ENCODE results near the gene RPLP1. TPM values are rescaled to one million over a fixed set of nuclear protein-coding genes. Genes with fewer than 3 reads are reported as not detected.

Gene RPLP1
- total RNA-seq, 1 donor from 2014 or later = 1,296 TPM

DNA sequence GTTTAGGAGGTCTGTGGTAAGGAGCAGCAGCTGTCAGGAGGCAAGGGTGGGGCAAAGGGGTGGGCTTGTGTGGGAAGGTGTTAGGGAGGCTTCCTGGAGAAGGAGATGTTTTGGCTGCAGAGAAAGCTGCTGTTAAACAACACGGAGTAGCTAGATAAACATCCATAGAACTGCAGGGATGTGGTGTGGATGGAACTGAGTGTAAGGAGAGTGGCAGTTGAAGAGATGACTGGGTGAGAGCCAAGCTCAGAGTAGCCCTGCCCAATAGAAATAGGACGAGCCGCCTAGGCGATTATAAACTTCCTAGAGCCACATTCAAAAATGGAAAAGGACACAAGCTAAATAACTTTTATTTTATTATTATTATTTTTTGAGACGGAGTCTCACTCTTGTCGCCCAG lies 19.9 kb downstream of the RPLP1 start:
- no peaks in the 10 kb centered on the region for H3K27me3 Mint-ChIP-seq (ENCODE audit: low read depth)
- TF ChIP-seq, protein P1, sequence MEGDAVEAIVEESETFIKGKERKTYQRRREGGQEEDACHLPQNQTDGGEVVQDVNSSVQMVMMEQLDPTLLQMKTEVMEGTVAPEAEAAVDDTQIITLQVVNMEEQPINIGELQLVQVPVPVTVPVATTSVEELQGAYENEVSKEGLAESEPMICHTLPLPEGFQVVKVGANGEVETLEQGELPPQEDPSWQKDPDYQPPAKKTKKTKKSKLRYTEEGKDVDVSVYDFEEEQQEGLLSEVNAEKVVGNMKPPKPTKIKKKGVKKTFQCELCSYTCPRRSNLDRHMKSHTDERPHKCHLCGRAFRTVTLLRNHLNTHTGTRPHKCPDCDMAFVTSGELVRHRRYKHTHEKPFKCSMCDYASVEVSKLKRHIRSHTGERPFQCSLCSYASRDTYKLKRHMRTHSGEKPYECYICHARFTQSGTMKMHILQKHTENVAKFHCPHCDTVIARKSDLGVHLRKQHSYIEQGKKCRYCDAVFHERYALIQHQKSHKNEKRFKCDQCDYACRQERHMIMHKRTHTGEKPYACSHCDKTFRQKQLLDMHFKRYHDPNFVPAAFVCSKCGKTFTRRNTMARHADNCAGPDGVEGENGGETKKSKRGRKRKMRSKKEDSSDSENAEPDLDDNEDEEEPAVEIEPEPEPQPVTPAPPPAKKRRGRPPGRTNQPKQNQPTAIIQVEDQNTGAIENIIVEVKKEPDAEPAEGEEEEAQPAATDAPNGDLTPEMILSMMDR (IDR thresholded peaks at IDR 0.05; ENCODE audit: unreplicated experiment) = no peak
- H3K9me3 Mint-ChIP-seq = no peaks in the 10 kb centered on the region
- H3K36me3 Mint-ChIP-seq = no peaks in the 10 kb centered on the region
- no peak overlapping the region for H3K4me3 Mint-ChIP-seq
- H3K27ac Mint-ChIP-seq = no peak overlapping the region
- no peak for DNase-seq (ENCODE audit: low spot score in 2 of 2, unreplicated experiment in 2 of 2)
- H3K4me1 Mint-ChIP-seq = peaks cover 20% of the 10 kb centered on the region

DNA sequence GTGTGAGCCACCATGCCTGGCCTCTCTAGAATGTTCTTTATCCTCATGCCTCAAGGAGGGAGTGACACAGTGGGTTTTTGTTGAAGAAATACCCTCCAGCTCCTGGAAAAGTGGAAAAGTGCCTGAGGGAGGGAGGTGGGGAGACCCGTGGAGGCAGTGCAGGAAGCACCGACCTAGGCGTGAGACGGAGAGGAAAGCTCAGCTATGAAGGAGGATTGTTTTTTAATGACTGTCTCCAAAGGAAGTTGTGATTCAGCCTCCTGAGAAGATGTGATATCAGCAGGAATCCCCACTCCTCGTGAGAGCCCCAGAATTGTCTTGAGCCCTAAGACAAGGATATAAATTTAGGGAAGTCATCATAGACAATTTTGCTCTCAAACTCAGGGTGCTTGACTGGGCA lies 21.7 kb downstream of the RPLP1 start:
- Mint-ChIP-seq H3K9me3 (no peaks in the 10 kb centered on the region), H3K27me3 (ENCODE audit: low read depth) (no peaks in the 10 kb centered on the region), H3K36me3 (no peaks in the 10 kb centered on the region), H3K4me1 (peaks cover 7% of the 10 kb centered on the region), H3K4me3 (no peak overlapping the region), H3K27ac (no peak overlapping the region)
- TF ChIP-seq, protein P1 (IDR thresholded peaks at IDR 0.05; ENCODE audit: unreplicated experiment) = no peak
- DNase-seq (ENCODE audit: low spot score in 2 of 2, unreplicated experiment in 2 of 2) = no peak

DNA sequence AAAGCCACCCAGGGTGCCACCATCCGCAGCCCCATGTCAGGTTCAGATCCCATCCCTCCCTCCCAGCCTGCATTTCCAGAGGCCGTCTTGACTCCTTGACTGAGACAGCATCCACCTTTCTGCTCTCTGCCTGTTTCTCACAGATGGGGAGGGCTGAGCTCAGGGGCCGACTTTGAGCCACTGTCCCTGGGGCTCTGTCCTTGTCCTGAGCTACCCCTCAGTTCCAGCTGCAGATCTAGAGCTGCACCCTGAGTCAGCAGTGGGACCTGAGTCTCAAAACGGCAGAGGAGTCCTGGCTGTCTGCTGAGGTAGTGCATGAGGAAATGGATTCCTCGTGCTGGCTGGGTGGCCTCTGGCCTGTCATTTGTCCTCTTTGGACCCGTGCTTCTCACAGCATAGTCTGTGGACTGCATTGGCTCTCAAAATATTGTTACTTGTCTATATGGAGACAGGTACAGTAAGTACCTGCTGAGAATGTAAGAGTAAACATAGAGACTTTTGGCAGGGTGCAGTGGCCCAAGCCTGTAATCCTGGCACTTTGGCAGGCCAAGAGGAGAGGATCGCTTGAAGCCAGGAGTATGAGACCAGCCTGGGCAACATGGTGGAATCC lies 22.3 kb downstream of the RPLP1 start:
- Mint-ChIP-seq H3K9me3 (peaks cover 5% of the 10 kb centered on the region), H3K4me3 (no peak overlapping the region), H3K4me1 (peaks cover 3% of the 10 kb centered on the region), H3K27me3 (ENCODE audit: low read depth) (no peaks in the 10 kb centered on the region), H3K36me3 (peaks cover 3% of the 10 kb centered on the region), H3K27ac (no peak overlapping the region)
- DNase-seq (ENCODE audit: low spot score in 2 of 2, unreplicated experiment in 2 of 2) = no peak
- TF ChIP-seq, protein P1 (IDR thresholded peaks at IDR 0.05; ENCODE audit: unreplicated experiment) = peak; percentile 16

DNA sequence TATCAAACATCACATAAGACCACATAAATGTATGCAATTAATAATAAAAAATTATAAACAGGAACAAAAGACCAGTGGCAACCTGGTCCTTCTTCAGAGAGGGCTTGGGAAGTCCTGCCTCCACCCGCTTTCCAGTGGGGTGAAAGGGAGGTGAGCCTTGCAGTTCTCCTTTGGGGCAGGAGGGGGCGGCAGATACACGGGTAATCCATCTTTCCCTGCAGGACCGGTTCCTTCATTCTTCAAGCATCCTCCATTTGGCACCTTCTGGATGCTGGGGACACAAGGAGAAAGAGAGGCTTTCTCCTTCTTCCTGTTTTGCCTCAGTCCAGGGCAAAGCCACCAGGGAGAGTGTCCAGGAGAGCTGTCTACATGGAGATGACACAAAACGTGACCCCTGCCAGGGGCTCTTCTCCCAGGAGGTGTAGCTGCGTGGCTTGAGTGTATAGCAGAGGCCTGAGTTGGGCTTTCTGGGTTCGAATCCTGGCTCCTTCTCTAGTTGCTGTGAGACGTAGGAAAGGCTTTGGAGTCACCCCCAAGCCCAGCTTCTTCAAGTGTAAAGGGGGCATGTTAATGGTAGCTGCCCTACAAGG lies 23.2 kb downstream of the RPLP1 start:
- peak; percentile 44 to 87 for DNase-seq (ENCODE audit: low spot score in 2 of 2, unreplicated experiment in 2 of 2)
- no peak overlapping the region for H3K4me3 Mint-ChIP-seq
- H3K27me3 Mint-ChIP-seq (ENCODE audit: low read depth) = no peaks in the 10 kb centered on the region

DNA sequence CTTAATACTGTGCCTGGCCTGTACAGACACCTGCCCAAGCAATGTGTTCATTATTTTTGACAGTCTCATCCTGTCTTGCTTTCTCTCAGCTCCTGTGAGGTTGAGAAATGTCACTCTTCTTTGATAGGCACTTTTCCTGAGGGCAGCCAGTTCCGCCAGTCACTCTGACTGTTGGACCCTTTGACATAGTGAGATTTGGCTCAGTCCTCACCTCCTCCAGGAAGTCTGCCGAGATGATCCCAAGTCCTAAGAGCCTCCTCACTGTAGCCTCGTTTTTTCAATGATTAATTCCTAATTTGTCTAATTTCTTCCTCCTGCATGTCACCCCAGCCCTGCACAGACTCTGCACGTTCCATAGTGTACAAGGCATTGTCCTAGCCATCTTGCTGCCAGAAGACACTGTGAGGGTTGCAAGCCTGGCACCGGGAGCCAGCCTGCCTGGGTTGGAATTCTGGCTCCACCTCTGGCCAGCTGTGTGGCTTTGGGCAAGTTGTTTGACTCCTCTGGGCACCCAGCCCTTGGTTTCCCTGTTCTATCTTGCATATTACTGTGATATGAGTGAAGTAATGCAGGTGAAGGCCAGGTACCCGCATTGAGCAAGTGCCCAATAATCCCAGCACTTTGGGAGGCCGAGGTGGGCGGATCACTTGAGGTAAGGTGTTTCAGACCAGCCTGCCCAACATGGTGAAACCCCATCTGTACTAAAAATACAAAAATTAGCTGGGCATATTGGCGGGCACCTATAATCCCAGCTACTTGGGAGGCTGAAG lies 24.3 kb downstream of the RPLP1 start:
- Mint-ChIP-seq H3K27me3 (ENCODE audit: low read depth) (no peaks in the 10 kb centered on the region), H3K27ac (no peak overlapping the region), H3K9me3 (peaks cover 10% of the 10 kb centered on the region), H3K36me3 (peaks cover 3% of the 10 kb centered on the region), H3K4me3 (no peak overlapping the region), H3K4me1 (peaks cover 3% of the 10 kb centered on the region)
- no peak for DNase-seq (ENCODE audit: low spot score in 2 of 2, unreplicated experiment in 2 of 2)
- TF ChIP-seq, protein P1 (IDR thresholded peaks at IDR 0.05; ENCODE audit: unreplicated experiment) = no peak

More for the DNA sequence above, 23.2 kb downstream of the RPLP1 start:
- H3K36me3 Mint-ChIP-seq = peaks cover 3% of the 10 kb centered on the region
- peaks cover 10% of the 10 kb centered on the region for H3K9me3 Mint-ChIP-seq
- TF ChIP-seq, protein P1 (IDR thresholded peaks at IDR 0.05; ENCODE audit: unreplicated experiment) = peak; percentile 90
- H3K4me1 Mint-ChIP-seq = peaks cover 3% of the 10 kb centered on the region
- H3K27ac Mint-ChIP-seq = no peak overlapping the region
